Measurements from ENCODE around the gene RAB37.

DNA sequence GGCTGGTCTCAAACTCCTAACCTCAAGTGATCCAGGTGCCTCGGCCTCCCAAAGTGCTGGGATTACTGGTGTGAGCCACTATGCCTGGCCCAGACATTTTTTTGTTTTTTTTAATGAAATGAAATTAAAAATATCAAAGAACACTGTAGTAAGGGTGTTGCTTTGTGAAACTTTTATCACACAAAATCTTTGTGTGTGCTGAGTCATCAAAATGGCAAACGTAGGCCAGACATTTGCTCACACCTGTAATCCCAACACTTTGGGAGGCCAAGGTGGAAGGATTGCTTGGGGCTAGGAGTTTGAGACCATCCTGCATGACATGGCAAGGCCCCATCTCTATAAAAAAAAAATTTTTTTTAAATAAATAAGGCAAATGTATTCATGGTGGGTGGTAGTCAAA lies 29.4 kb downstream of the RAB37 start:
- TF ChIP-seq ZNF501 (tag by site-specific recombination; IDR thresholded peaks at IDR 0.05): no peak
- TF ChIP-seq, protein P1, sequence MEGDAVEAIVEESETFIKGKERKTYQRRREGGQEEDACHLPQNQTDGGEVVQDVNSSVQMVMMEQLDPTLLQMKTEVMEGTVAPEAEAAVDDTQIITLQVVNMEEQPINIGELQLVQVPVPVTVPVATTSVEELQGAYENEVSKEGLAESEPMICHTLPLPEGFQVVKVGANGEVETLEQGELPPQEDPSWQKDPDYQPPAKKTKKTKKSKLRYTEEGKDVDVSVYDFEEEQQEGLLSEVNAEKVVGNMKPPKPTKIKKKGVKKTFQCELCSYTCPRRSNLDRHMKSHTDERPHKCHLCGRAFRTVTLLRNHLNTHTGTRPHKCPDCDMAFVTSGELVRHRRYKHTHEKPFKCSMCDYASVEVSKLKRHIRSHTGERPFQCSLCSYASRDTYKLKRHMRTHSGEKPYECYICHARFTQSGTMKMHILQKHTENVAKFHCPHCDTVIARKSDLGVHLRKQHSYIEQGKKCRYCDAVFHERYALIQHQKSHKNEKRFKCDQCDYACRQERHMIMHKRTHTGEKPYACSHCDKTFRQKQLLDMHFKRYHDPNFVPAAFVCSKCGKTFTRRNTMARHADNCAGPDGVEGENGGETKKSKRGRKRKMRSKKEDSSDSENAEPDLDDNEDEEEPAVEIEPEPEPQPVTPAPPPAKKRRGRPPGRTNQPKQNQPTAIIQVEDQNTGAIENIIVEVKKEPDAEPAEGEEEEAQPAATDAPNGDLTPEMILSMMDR (tag by site-specific recombination; IDR thresholded peaks at IDR 0.05): no peak
- TF ChIP-seq SCRT2 (tag by site-specific recombination; IDR thresholded peaks at IDR 0.05): no peak
- TF ChIP-seq, protein P2, sequence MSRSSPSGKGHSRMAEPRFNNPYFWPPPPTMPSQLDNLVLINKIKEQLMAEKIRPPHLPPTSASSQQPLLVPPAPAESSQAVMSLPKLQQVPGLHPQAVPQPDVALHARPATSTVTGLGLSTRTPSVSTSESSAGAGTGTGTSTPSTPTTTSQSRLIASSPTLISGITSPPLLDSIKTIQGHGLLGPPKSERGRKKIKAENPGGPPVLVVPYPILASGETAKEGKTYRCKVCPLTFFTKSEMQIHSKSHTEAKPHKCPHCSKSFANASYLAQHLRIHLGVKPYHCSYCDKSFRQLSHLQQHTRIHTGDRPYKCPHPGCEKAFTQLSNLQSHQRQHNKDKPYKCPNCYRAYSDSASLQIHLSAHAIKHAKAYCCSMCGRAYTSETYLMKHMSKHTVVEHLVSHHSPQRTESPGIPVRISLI (tag by site-specific recombination; IDR thresholded peaks at IDR 0.05): no peak
- no peak for TF ChIP-seq ZNF624 (tag by site-specific recombination; IDR thresholded peaks at IDR 0.05)

All from HEK293 (cell line).